OCI-M1 (cell line): ENCODE data around the gene PRCC.

Source experiments
- DNase-seq: peaks from one replicate; lab custom pipeline; 2025; lab: John Stamatoyannopoulos, UW

PRCC gene

GRCh38 chr1:156767101-156767878 lies at the start of gene PRCC:
PRCC (plus strand) TSS chr1:156767535; CDS start chr1:156767772, 237 bp downstream.
- peak; percentile 100 for DNase-seq

GRCh38 chr1:156721131-156721530 lies 46.2 kb upstream of the PRCC start:
- no peak for DNase-seq

- DNase-seq = no peak
Observed at GRCh38 chr1:156721535-156721934, 45.8 kb upstream of the PRCC start.

DNA sequence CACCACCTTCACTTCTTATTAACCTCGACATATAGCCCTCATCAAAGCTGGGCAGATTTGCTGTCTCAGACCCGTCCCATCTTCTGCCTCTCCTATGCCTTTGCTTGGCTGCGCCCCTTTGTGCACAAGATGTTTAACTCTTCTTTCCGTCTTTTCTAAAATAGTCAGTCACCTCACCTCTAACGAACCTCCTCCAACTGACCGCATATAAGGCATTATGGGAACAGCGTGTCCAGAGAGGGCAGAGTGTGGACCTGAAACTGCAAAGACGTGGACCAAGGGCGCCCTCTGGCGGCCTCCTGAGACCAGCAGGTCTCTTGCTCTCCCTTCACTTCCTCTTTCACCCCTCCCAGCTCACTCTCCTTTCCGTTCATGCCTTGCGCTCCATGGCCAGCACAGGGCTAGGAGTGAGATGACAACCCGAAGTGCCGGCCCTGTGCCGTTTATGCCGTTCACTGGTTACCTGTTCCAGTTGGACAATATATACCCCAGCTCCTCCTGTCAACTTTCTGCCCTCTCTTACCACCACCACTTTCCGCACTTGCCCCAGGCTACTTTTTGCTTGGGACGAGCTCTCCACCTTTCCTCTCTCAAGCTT lies 41.6 kb upstream of the PRCC start:
- DNase-seq = peak; percentile 97

DNA sequence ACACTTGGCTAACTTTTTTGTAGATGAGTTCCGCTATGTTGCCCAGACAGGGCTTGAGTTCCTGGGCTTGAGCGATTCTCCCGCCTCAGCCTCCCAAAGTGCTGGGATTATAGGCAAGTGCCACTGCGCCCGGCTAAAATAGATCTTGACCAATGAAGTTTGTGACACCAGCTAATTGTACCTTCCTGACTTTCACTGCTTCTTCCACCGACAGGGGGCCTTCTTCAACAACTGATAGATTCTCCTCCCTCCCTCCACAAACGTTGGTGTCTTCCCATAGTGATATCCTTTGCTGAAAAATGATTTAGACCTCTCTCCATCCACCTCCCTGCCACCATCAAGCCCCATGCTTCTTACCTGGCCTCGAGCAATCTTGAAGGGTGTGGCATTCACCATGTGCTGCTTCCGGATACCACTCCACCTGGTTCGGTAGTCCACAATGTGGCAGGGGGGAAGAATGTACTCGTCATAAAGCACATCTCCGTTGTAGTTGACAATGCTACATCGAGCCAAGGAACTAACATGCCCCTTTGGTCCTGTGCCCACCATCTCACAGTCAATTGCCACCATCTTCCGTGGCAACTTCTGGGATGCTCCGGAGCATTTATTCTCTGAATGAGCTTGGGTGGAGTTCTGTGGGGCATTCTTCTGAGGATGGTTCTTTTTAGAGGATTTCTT lies 40.6 kb upstream of the PRCC start:
- peak; percentile 91 for DNase-seq

DNA sequence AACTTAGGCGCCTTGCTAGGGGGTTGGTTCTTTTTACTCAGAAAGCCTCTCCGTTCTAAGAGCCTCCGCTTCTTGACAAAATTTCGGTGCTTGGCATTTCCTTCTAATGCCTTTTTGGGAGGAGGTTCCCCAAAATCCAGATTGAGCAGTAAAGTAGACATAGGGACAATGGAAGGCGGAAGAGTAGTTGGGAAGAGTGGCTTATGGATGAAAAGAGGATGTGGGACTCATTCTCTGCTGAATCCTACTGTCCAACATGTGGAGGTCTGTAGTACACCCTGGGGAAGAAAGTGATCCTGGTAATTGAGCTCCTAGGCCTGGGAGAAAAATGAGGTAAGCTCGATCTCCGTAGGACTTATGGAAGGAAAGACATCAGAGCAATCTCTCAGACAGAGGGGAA lies 39.8 kb upstream of the PRCC start:
- DNase-seq = no peak

- peak; percentile 95 for DNase-seq
Observed at GRCh38 chr1:156727926-156728598, 39.3 kb upstream of the PRCC start, which contains the start of gene METTL25B. METTL25B (plus strand) TSS chr1:156728469; CDS start chr1:156729105, 636 bp downstream.

DNA sequence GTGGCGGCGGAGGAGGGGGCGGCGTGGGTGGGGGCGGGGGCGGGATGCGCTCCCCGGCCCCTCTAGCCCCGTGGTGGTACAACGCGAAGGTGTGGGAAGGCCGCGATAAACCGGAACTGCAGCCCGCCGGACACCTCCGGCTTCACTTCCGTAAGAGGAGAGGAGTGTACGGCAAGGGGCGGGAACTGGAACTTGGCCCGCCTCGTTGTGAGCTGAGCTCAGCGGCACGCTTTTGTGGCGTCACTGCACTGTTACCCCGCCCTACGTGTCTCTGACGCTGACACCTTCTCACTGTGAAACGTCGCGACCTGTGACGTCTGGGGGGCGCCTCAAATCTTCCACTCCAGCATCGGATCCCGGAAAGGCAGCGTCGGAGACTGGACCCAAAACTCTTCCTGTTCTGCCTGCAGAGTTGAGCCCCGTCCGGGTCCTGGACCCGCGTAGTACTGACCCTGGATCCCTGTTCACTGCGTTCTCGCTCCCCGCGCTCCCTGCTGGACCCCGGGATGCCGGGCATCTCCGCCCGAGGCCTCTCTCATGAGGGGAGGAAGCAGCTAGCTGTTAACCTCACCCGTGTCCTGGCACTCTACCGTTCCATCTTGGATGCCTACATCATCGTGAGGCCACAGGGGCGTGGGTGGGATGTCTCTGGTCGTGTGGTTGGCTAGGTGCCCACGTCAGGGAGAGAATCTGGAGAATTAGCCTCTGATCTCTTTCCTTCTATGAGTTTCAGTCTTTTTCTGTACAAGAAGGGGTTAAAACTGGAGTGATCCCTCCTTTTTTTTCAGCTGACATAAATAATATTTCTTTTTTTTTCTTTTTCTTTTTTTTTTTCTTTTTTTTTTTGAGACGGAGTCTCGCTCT lies 38.5 kb upstream of the PRCC start, which contains the start of gene ISG20L2:
TSS of gene ISG20L2 (minus strand) at position 168 of the 864 bp plus-strand sequence. CDS start 1,114 bp downstream, outside the sequence.
- peak; percentile 99 for DNase-seq

DNA sequence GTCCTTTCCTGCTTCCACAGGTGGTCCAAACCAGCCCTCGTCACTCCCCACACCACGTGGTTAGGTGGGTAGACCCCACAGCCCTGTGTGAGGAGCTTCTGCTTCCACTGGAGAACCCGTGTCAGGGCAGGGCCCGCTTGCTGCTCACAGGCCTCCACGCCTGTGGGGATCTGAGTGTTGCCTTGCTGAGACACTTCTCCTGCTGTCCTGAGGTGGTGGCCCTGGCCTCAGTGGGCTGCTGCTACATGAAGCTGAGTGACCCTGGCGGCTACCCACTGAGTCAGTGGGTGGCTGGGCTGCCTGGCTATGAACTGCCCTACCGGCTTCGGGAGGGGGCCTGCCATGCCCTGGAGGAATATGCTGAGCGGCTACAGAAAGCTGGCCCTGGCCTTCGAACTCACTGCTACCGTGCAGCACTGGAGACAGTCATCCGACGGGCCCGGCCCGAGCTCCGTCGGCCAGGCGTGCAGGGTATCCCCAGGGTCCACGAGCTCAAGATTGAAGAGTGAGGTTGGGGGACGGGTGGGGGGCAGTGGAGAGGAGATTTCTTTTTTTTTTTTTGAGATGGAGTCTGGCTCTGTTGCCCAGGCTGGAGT lies 33.2 kb upstream of the PRCC start:
- no peak for DNase-seq

DNA sequence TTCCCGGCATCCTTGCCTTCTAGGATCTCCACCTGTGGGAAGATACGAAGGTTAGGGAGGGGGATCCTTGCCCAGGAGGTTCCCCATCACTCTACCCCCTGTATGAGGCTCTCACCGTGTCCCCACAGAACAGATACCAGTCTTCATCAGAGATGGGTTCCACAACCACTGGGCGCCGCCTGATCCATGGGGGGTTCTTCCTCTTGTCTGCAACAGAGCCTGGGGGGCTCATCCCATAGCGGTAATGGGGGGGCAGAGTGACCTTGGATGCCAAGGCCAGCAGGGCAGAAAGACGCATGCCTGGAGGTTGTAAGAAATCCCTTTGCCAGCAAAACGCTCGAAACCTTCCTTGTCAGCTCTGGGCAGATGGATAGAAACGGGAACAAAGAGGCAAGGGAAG lies 28.9 kb upstream of the PRCC start:
- no peak for DNase-seq

DNA sequence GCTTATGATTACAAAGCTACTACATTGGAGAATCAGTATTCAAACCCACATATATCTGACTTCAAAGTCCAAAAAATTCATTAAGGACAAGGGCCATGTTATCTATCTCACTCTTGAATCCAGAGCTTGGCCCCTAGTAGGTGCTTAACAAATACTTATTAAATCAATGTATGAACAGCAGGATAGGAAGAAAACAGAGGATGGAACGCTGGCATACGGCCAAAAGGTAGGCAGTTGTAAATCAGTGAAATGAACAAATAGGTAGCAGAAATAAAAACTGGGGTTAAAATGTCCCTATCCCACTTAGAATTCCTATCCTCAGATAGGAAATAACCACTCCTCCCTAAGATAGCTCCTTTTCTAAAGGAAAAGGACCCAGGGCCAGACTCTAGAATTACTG lies 28.4 kb upstream of the PRCC start:
- no peak for DNase-seq

- no peak for DNase-seq
Observed at GRCh38 chr1:156740237-156740740, 27.0 kb upstream of the PRCC start.

DNA sequence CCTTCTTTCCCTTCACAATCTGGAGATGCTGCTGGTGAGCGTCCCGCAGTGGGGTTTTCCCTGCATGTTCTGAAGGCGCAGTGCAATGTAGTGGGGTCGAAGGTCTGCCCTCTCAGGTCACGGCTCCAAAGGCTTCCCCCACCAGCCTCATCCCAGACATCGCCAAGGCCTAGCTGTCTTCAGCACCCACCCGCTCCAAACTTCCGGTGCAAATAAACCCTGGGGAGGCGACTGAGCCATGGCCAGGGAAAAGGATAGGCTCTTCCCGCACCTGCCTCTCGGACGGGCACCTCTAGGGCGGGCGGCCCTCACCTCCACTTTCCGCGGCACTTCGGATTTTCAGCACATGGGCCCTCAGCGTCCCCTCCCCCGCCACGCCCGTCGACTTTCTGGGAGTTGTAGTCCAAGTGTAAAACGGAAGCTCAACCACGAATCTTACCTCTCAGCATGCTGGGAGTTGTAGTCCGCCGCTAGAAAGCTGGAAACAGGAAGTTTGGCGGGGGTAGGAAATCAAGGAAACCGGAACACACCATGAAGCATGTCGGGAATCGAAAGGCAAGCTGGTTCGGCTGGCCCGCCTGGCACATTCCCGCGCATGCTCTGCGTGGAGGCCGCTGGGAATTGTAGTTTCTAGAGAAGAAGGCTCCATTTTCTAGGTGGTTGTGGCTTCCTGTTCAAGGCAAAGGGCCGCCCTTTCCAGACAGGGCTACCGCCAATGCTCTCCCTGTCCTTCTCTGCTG lies 26.4 kb upstream of the PRCC start, which contains the start of gene MRPL24:
TSS of gene MRPL24 (minus strand) at position 348 of the 740 bp plus-strand sequence. CDS start 2,384 bp downstream, outside the sequence.
- DNase-seq = peak; percentile 100

- DNase-seq = no peak
Observed at GRCh38 chr1:156741481-156741983, 25.8 kb upstream of the PRCC start.

DNA sequence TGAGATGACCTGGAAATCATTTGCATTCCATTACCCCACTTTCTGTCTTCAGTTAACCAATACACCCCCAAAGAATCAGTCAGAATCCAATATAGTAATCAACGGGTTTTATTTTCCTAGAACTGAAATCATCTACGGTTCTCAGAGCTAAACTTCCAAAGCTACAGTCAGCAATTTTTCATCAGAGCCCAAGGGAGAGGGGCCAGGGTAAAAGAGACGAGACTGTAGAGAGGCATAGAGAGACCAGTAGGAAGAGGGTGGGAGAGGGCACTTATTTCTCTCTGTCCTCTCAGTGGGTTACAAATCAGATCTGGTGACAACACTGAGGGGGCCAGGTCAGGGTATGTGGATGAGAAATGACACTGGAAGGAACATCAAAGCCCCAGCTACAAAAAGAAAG lies 25.3 kb upstream of the PRCC start:
- peak; percentile 57 for DNase-seq

DNA sequence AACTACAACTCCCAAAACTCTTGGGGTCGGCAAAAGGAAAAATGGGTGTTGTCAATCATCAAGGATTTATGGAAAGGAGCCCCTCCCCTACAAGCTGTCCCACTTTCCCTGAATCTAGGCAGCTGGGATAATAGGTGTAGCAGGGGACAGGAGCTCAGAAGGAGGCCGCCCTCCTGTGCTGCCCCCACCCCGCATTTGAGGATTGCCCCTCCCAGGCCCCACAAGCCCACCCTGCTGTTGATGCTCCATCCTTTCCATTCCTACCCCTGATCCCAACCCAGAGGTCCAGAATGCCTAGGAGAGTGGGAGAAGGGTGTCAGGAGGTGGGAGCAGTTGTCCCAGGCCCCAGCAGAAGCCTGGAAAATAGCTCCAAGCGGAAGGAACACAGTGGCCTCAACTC lies 24.5 kb upstream of the PRCC start:
- DNase-seq = no peak

DNA sequence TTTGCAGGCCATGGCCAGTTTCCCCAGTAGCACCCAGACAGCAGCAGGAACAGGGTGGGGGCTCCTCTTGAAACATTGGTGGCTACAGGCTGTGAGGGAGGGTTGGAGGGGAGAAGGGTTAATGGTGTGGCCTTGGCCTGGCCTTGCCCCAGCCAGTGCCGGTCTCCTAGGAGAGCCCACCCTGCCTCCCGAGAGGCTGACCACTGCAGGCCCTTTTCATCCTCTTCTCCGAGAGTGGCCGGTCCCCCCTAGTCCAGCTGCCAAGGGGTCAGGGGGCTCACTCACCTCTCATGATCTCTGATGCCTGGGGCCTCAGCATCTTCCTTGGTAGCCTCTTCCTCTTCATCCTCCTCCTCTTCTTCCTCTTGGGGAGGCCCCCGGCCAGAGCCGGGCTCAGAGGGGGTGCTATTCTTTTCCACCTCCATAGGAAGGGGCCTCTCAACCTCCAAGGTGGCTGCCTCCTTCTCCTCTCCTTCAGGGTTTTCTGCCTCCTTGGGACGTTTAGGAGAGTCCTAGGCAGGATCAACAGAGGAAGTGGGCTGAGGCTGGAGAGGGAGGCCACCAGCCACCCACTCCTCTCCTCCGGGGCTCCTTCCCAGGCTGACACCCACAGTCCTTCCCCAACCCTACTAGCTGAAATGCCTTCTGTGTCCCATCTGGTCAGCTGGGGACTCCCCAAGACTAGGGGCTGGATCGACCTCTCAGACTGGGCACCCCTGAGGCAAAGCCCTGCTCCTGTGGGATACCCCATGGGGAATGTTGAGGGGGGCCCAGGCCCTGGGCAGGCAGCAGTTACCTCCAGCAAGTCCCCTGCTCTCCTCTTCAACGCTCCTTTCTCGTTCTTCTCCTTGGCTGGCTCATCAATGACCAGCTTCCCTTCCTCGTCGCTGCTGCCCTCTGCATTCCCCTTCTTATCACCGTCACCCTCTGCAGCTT lies 23.7 kb upstream of the PRCC start:
- no peak for DNase-seq

GRCh38 chr1:156744344-156744743 lies 23.0 kb upstream of the PRCC start:
- DNase-seq = no peak
